H1 (cell line): ENCODE data around the gene CBARP. TPM values are rescaled to one million over a fixed set of nuclear protein-coding genes. Genes with fewer than 3 reads are reported as not detected.

Experiments used
- CTCF ChIA-PET: fragments of 300-600 bp; sonication (Branson Sonifier 250); formaldehyde crosslinking; loops from one replicate; lab custom pipeline; 2021; ENCODE audit not compliant: partially characterized antibody; lab: Charles Lee
- POLR2A ChIA-PET: fragments of 300-600 bp; sonication (Branson Sonifier 250); formaldehyde crosslinking; loops from one replicate; lab custom pipeline; 2021; ENCODE audit warnings: inconsistent platforms; ENCODE audit not compliant: partially characterized antibody; lab: Charles Lee
- DNase-seq, 2 experiments: peaks; one replicate each; pipeline versions ENCODE4 v3.0.0 to v3.0.0-alpha.2; 2010 to 2022; ENCODE audit warnings: low spot score in 2 of 2, low read depth in 1 of 2, mixed read lengths in 1 of 2
- FAIRE-seq: peaks from 2 replicates; lab custom pipeline; 2011; peaks lifted over from hg19 to GRCh38; lab: Jason Lieb, UNC
- H2AFZ ChIP-seq: 2 replicates; pipeline ENCODE4 v1.8.1; 2012; ENCODE audit warnings: low read length, inconsistent platforms
- H2AK5ac ChIP-seq: 2 replicates; pipeline ENCODE4 v1.6.1; 2013; ENCODE audit warnings: low read depth, low read length
- H2BK120ac ChIP-seq: replicated peaks from 2 replicates; pipeline ENCODE3; 2013; ENCODE audit warnings: low read depth, low read length, inconsistent platforms
- H2BK12ac ChIP-seq: 2 replicates; pipeline ENCODE4 v1.6.1; 2013; ENCODE audit warnings: low read depth, low read length
- H2BK15ac ChIP-seq: 2 replicates; pipeline ENCODE4 v1.6.1; 2013; ENCODE audit warnings: low read length
- H2BK20ac ChIP-seq: 2 replicates; pipeline ENCODE4 v1.6.1; 2013; ENCODE audit warnings: low read length
- H2BK5ac ChIP-seq: 2 replicates; pipeline ENCODE4 v1.6.1; 2013; ENCODE audit warnings: low read depth, low read length
- H3K14ac ChIP-seq: 2 replicates; pipeline ENCODE4 v1.6.1; 2013; ENCODE audit warnings: inconsistent platforms; ENCODE audit not compliant: insufficient read length
- H3K18ac ChIP-seq: 2 replicates; pipeline ENCODE4 v1.6.1; 2013; ENCODE audit warnings: low read length; ENCODE audit errors: extremely low read depth
- H3K23ac ChIP-seq: 2 replicates; pipeline ENCODE4 v1.6.1; 2013; ENCODE audit warnings: inconsistent platforms; ENCODE audit not compliant: insufficient read length
- H3K23me2 ChIP-seq: 2 replicates; pipeline ENCODE4 v1.6.1; 2013; ENCODE audit warnings: low read depth, low read length
- H3K27ac ChIP-seq: 2 replicates; pipeline ENCODE4 v1.6.1; 2011; ENCODE audit warnings: low read depth, low read length, inconsistent platforms
- H3K27me3 ChIP-seq, 4 experiments: replicated peaks in 1 of 4; 1 replicate in 1 of 4; 2 replicates in 3 of 4; pipeline versions ENCODE4 v1.6.1 to v1.8.1; 2011 to 2013; ENCODE audit warnings: low read length in 3 of 4, mild to moderate bottlenecking in 3 of 4, inconsistent platforms in 2 of 4, mixed read lengths in 2 of 4, moderate library complexity in 1 of 4; ENCODE audit not compliant: control insufficient read depth in 3 of 4, insufficient read depth in 3 of 4; ENCODE audit errors: extremely low read depth in 1 of 4
- H3K36me3 ChIP-seq, 4 experiments: 2 replicates each; pipeline versions ENCODE4 v1.6.1 to v1.8.1; 2011 to 2013; ENCODE audit warnings: mild to moderate bottlenecking in 4 of 4, low read length in 3 of 4, moderate library complexity in 2 of 4, control low read depth in 1 of 4, inconsistent platforms in 1 of 4; ENCODE audit not compliant: insufficient read depth in 4 of 4, control insufficient read depth in 2 of 4
- H3K4ac ChIP-seq: replicated peaks from 2 replicates; pipeline ENCODE3; 2013; ENCODE audit warnings: low read length, low read depth, mixed read lengths, inconsistent platforms; ENCODE audit not compliant: insufficient read length
- H3K4me1 ChIP-seq, 4 experiments: replicated peaks in 1 of 4; 1 replicate in 1 of 4; 2 replicates in 3 of 4; pipeline versions ENCODE4 v1.6.1 to v1.8.1; 2011 to 2013; ENCODE audit warnings: low read length in 3 of 4, inconsistent platforms in 2 of 4, mixed read lengths in 1 of 4; ENCODE audit not compliant: insufficient read depth in 4 of 4, control insufficient read depth in 3 of 4
- H3K4me2 ChIP-seq, 2 experiments: 2 replicates each; pipeline versions ENCODE4 v1.6.1 to v1.8.1; 2011 to 2013; ENCODE audit warnings: low read depth in 2 of 2, low read length in 2 of 2, control low read depth in 1 of 2, inconsistent platforms in 1 of 2, mild to moderate bottlenecking in 1 of 2; ENCODE audit not compliant: insufficient read depth in 1 of 2
- H3K4me3 ChIP-seq, 4 experiments: fragments of 200-600, 300-600 bp in 1 of 4; sonication (generic), shearing (Covaris generic), sonication (Bioruptor Twin) in 1 of 4; 2 replicates each; pipeline versions ENCODE4 v1.5.1 to v1.8.1; 2011 to 2016; ENCODE audit warnings: low read length in 4 of 4, low read depth in 3 of 4, control low read depth in 2 of 4, inconsistent platforms in 2 of 4, mild to moderate bottlenecking in 2 of 4, mixed read lengths in 1 of 4, moderate library complexity in 1 of 4; ENCODE audit not compliant: insufficient read depth in 2 of 4; ENCODE audit errors: extremely low read depth in 1 of 4
- H3K56ac ChIP-seq: replicated peaks from 2 replicates; pipeline ENCODE3; 2013; ENCODE audit warnings: low read depth, mild to moderate bottlenecking, mixed read lengths, low read length, inconsistent platforms; ENCODE audit not compliant: insufficient read length
- H3K79me1 ChIP-seq: 2 replicates; pipeline ENCODE4 v1.6.1; 2013; ENCODE audit warnings: low read depth, low read length, control low read depth
- H3K79me2 ChIP-seq, 2 experiments: 2 replicates each; pipeline versions ENCODE4 v1.6.1 to v1.8.1; 2012 to 2013; ENCODE audit warnings: low read length in 2 of 2, mild to moderate bottlenecking in 2 of 2, inconsistent platforms in 1 of 2; ENCODE audit not compliant: insufficient read depth in 2 of 2, control insufficient read depth in 1 of 2
- H3K9ac ChIP-seq, 4 experiments: replicated peaks in 1 of 4; 1 replicate in 1 of 4; 2 replicates in 3 of 4; pipeline versions ENCODE4 v1.6.1 to v1.8.1; 2011 to 2013; ENCODE audit warnings: low read depth in 3 of 4, low read length in 3 of 4, control low read depth in 2 of 4, mild to moderate bottlenecking in 2 of 4, moderate library complexity in 2 of 4, inconsistent platforms in 1 of 4; ENCODE audit errors: extremely low read depth in 1 of 4
- H3K9me3 ChIP-seq, 2 experiments: 2 replicates each; pipeline versions ENCODE4 v1.6.1 to v1.8.1; 2012 to 2013; ENCODE audit warnings: mild to moderate bottlenecking in 2 of 2, moderate library complexity in 2 of 2, control low read depth in 1 of 2, inconsistent platforms in 1 of 2, low read depth in 1 of 2, low read length in 1 of 2, mixed read lengths in 1 of 2; ENCODE audit not compliant: insufficient read depth in 2 of 2
- H4K20me1 ChIP-seq, 2 experiments: replicated peaks in 1 of 2; 2 replicates each; pipeline versions ENCODE3 to v1.8.1; 2011 to 2013; ENCODE audit warnings: inconsistent platforms in 2 of 2, low read length in 2 of 2, mild to moderate bottlenecking in 1 of 2; ENCODE audit not compliant: insufficient read depth in 2 of 2, control insufficient read depth in 1 of 2
- H4K5ac ChIP-seq: 2 replicates; pipeline ENCODE4 v1.6.1; 2013; ENCODE audit warnings: low read length, low read depth, mixed read lengths, inconsistent platforms; ENCODE audit not compliant: insufficient read length
- H4K8ac ChIP-seq: 2 replicates; pipeline ENCODE4 v1.8.0; 2013; ENCODE audit warnings: mild to moderate bottlenecking, moderate library complexity, low read length, inconsistent platforms; ENCODE audit not compliant: insufficient read depth; ENCODE audit errors: extremely low read depth
- H4K91ac ChIP-seq: replicated peaks from 2 replicates; pipeline ENCODE3; 2013; ENCODE audit warnings: low read length, mixed read lengths, inconsistent platforms; ENCODE audit not compliant: insufficient read length
- CHD1 ChIP-seq: IDR thresholded peaks from 2 replicates; pipeline ENCODE4 v1.6.1; 2012; ENCODE audit warnings: low read depth, low read length, improper control_type of control experiment
- EGR1 ChIP-seq: IDR thresholded peaks from 2 replicates; pipeline ENCODE4 v1.6.1; 2011; ENCODE audit warnings: low read depth, low read length, borderline replicate concordance
- FOSL1 ChIP-seq: IDR thresholded peaks from 2 replicates; pipeline ENCODE4 v1.6.1; 2011; ENCODE audit warnings: mild to moderate bottlenecking, low read depth, low read length, moderate library complexity; ENCODE audit not compliant: insufficient read depth
- PHF8 ChIP-seq: fragments of 200-600 bp; sonication (generic); conservative IDR thresholded peaks from 2 replicates; pipeline ENCODE4 v1.7.1; 2012; ENCODE audit warnings: low read depth, mild to moderate bottlenecking, inconsistent platforms, low read length, moderate library complexity
- POLR2AphosphoS5 ChIP-seq: IDR thresholded peaks from 2 replicates; pipeline ENCODE4 v1.6.1; 2011; ENCODE audit warnings: low read depth, low read length
- RBBP5 ChIP-seq: IDR thresholded peaks from 2 replicates; pipeline ENCODE4 v1.7.1; 2012; ENCODE audit warnings: low read depth, mild to moderate bottlenecking, inconsistent platforms, low read length, moderate library complexity, borderline replicate concordance
- RNF2 ChIP-seq: fragments of 200-900, 300-1000 bp; sonication (generic); IDR thresholded peaks from 2 replicates; pipeline ENCODE4 v1.7.1; 2016; ENCODE audit warnings: borderline replicate concordance, low read depth, mild to moderate bottlenecking, antibody characterized with exemption, low read length; ENCODE audit not compliant: poor library complexity, severe bottlenecking; ENCODE audit errors: missing control alignments
- SAP30 ChIP-seq: fragments of 300-600 bp; sonication (generic); IDR thresholded peaks from 2 replicates; pipeline ENCODE4 v1.7.1; 2012; ENCODE audit warnings: low read length, moderate library complexity, mild to moderate bottlenecking, inconsistent platforms; ENCODE audit not compliant: insufficient read depth, insufficient replicate concordance
- WGBS, 2 experiments: shearing (Covaris generic) in 1 of 2; methylation state at CpG; one replicate each; pipeline versions ENCODE4 v1.1.6 to v1.1.7; 2013 to 2015; ENCODE audit warnings: low lambda C conversion rate in 2 of 2, mixed read lengths in 2 of 2, inconsistent platforms in 1 of 2, low coverage in 1 of 2, missing lambda C conversion rate in 1 of 2; ENCODE audit not compliant: insufficient replicate concordance in 2 of 2, insufficient coverage in 1 of 2, insufficient read length in 1 of 2; ENCODE audit errors: extremely low coverage in 1 of 2, missing lambda C conversion rate in 1 of 2; 5-methylcytosine and 5-hydroxymethylcytosine counted together
- polyA plus RNA-seq, 7 experiments: library from polyadenylated mRNA; depleted of rRNA in 3 of 7; stranded (reverse) in 5 of 7; unstranded in 2 of 7; fragments of >200 nt in 5 of 7; fragments of 200-250 nt in 2 of 7; gene quantifications; 1 replicate in 5 of 7; 2 replicates in 1 of 7; 4 replicates in 1 of 7; pipeline versions ENCODE4 v1.2.1 to v1.2.3, GENCODE V29; 2011 to 2013; ENCODE audit warnings: missing spikeins in 2 of 7, mixed read lengths in 2 of 7
- total RNA-seq: library from RNA; stranded (reverse); fragmentation: NEBNext Ultra II Directional; extraction: Animal tissue kit (Norgen Biotek cat#: 25700); gene quantifications from 2 replicates; pipeline ENCODE4 v1.2.1, GENCODE V29; 2021
- TF ChIP-seq, protein P1 (sequence below), 3 experiments: IDR thresholded peaks; 1 replicate in 2 of 3; 2 replicates in 1 of 3; pipeline versions ENCODE4 v1.5.1 to v1.6.1; 2011; ENCODE audit warnings: low read length in 3 of 3, mild to moderate bottlenecking in 3 of 3, inconsistent platforms in 2 of 3, low read depth in 1 of 3, moderate library complexity in 1 of 3; ENCODE audit not compliant: insufficient read depth in 1 of 3; ENCODE audit errors: control extremely low read depth in 1 of 3

CBARP gene
- total and polyA plus RNA-seq, 2 of the 8 experiments (the other 6 are each of a cell fraction or from before 2014, with no cell fraction given), result 4.9 to 14.7 TPM

DNA sequence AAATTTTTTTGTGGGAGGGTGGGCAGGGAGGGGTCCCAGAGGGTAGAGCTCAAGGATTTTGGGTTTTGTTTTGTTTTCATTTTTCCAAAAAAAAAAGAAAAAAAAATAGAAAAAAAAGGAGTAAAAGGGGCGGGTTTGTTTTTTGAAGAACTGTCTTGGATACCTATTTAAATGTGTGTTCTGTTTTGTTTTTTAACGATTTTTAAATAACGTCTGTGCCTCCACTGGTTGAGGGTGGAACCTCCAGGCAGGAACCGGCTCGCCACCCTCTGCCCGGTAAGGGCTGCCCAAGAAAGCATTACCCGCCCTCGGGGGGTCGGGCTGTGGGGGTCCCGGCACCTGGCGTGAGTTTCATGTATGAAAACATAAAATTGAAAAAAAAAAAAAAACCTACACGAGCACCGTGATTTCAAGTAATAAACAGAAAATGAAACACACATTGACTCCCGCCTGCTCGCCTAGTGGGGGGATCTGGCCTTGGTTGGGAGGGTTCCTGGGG is 21.0 kb upstream of the CBARP start:
- Histone ChIP-seq H4K91ac (no peak overlapping the region), H3K4me1 (peaks cover 0 to 43% (median 29%) of the 10 kb centered on the region in 4 experiments; a peak in 6 of 7 replicates), H4K20me1 (peaks cover 17 to 26% of the 10 kb centered on the region in 2 experiments), H4K5ac (no peak overlapping the region), H3K9me3 (no peaks in the 10 kb centered on the region), H3K36me3 (peaks cover 23 to 47% (median 29%) of the 10 kb centered on the region in 4 experiments), H3K23me2 (peaks cover 18% of the 10 kb centered on the region; the same call in 1 of the 2 replicates), H3K23ac (no peak overlapping the region), H3K56ac (no peak overlapping the region), H2BK20ac (no peak overlapping the region), H3K14ac (no peak overlapping the region), H3K27ac (no peak overlapping the region), H3K27me3 (no peaks in the 10 kb centered on the region; a peak in 1 of 7 replicates), H3K18ac (no peak overlapping the region), H2BK12ac (no peak overlapping the region), H2BK15ac (no peak overlapping the region), H2AK5ac (no peak overlapping the region), H3K4me2 (peak overlapping the region; percentile 83 to 94), H3K79me1 (peaks cover 12% of the 10 kb centered on the region; the same call in 1 of the 2 replicates), H3K9ac (no peak overlapping the region), H3K79me2 (peaks cover 0 to 18% of the 10 kb centered on the region in 2 experiments; a peak in 2 of 4 replicates), H4K8ac (no peak overlapping the region), H3K4ac (no peak overlapping the region), H3K4me3 (no peak overlapping the region; a peak in 1 of 8 replicates), H2AFZ (no peak overlapping the region), H2BK120ac (no peak overlapping the region), H2BK5ac (no peak overlapping the region)
- ChIA-PET POLR2A (interaction anchor here (1.0 to 19.4 kb wide), 6 partner anchors 4 to 232 kb away, joined by 3 to 456 read pairs (median 343); partner anchors contain the start of genes ATP5F1D, CBARP, CIRBP and CNN2), CTCF (interaction anchor here (0.6 to 15.9 kb wide), 3 partner anchors 9 to 584 kb away, joined by 3 to 212 read pairs (median 4); partner anchors contain the start of gene ATP5F1D)
- FAIRE-seq, result no peak
- 77% methylated on average over 15 of the region's 15 CpGs; no CpG with 5 or more reads in 1 of the 2 experiments for WGBS, 2 experiments
- no peak for DNase-seq
- TF ChIP-seq PHF8 (no peak), FOSL1 (no peak), RNF2 (no peak), RBBP5 (no peak), CHD1 (no peak), SAP30 (no peak), POLR2AphosphoS5 (no peak), EGR1 (no peak)
- TF ChIP-seq, protein P1, sequence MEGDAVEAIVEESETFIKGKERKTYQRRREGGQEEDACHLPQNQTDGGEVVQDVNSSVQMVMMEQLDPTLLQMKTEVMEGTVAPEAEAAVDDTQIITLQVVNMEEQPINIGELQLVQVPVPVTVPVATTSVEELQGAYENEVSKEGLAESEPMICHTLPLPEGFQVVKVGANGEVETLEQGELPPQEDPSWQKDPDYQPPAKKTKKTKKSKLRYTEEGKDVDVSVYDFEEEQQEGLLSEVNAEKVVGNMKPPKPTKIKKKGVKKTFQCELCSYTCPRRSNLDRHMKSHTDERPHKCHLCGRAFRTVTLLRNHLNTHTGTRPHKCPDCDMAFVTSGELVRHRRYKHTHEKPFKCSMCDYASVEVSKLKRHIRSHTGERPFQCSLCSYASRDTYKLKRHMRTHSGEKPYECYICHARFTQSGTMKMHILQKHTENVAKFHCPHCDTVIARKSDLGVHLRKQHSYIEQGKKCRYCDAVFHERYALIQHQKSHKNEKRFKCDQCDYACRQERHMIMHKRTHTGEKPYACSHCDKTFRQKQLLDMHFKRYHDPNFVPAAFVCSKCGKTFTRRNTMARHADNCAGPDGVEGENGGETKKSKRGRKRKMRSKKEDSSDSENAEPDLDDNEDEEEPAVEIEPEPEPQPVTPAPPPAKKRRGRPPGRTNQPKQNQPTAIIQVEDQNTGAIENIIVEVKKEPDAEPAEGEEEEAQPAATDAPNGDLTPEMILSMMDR (IDR thresholded peaks at IDR 0.05; ENCODE audit: control extremely low read depth in 1 of 3, insufficient read depth in 1 of 3, low read depth in 1 of 3, low read length in 3 of 3), result no peak
